Inflammatory macrophage treated with lipopolysaccharide for 1 hour (primary cell): ENCODE results near the gene SLC22A4.

Experiments used
- DNase-seq, 2 donors: peaks; one replicate each; pipeline ENCODE4 v3.0.0-alpha.2; 2020 to 2022

Gene SLC22A4

DNA sequence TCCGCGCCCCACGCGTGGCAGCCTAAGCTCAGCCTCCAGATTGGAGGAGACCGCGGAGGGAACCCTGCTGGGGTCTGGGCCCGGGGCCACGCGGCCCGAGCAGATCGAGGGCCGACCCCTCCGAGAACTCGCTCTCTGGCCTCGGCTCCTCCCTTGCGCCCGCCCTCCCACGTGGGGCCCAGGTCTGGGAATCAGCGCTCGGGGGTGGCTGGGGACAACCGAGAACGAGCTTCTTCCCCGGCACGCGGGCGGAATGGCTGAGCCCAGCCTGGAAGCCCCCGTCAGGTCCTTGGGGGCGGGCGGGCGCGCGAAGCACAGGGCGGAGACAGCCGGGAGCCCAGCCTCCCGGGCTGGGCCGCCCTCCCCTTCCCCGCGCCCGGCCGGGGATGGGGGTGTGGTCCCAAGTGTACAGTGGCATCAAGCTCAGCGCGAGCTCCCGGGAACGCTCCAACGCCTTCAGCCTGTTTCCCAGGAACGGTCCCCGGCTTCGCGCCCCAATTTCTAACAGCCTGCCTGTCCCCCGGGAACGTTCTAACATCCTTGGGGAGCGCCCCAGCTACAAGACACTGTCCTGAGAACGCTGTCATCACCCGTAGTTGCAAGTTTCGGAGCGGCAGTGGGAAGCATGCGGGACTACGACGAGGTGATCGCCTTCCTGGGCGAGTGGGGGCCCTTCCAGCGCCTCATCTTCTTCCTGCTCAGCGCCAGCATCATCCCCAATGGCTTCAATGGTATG is at the start of gene SLC22A4:
Gene SLC22A4, plus strand, starts transcription at position 403 of the 736 bp plus-strand sequence. Its CDS starts 223 bp downstream, at position 626.
- peak; percentile 88 to 95 for DNase-seq

GRCh38 chr5:132245593-132245992 is 48.6 kb upstream of the SLC22A4 start:
- no peak for DNase-seq

DNA sequence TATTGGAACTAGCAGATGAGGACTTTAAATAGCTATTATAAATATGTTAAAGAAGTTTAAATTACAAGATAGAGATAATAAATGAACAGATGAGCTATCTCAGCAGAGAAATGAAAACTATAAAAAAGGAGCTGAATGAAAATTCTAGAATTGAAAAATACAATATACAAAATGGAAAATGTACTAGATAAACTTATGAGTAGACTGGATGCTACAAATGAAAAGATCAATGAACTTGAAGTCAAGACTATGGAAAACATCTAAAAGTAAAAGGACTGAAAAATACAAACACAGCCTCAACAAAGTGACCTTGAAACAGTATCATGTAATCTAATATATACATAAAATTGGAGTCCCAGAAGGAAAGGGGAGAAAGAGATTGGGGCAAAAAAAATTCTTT is 47.4 kb upstream of the SLC22A4 start:
- DNase-seq, result no peak

DNA sequence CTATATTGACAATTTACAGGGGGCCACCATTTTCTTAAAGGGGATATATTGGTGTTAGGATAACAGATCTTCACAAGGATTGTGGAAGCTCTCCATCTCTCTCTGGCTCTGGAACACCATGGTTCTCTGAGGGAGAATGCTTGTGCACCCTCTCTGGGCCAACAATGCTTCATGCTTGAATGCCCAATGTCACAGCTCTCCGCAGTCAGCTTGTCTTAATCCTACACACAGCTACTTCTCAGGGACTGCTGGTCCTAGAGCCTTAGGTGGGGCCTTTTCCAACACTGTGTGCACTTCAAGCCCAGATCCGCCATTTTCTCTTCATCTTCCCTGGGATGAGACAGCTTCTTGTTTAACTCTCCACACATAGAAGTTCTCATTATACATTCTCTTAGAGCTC is 43.6 kb upstream of the SLC22A4 start:
- no peak for DNase-seq

DNA sequence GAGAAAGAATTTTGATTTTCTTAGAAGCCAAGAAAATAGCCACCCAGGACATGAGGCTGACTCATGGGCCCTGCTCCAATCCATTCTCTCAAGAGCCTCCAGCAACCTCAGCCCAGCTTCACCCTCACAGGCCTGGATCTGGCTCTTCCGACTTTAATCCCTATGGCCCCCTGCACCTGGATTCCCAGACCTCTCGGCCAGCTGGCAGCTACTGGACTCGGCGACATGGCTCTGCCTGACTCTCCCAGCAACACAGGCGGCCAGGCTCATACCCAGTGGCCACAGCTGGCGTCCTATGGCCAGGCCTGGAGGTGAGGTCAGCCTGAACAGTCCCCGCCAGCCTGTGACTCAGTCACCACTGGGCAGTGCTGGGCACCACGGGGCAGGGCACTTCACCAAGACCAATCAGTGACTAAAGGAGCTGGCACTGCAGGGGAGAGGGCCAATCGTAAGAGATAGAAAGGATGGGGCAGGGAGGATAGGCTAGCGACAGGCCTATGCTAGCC is 42.9 kb upstream of the SLC22A4 start:
- no peak for DNase-seq

GRCh38 chr5:132253008-132253441 is 41.2 kb upstream of the SLC22A4 start:
- DNase-seq, result no peak

- no peak for DNase-seq
Observed at GRCh38 chr5:132253452-132254320, 40.5 kb upstream of the SLC22A4 start.

DNA sequence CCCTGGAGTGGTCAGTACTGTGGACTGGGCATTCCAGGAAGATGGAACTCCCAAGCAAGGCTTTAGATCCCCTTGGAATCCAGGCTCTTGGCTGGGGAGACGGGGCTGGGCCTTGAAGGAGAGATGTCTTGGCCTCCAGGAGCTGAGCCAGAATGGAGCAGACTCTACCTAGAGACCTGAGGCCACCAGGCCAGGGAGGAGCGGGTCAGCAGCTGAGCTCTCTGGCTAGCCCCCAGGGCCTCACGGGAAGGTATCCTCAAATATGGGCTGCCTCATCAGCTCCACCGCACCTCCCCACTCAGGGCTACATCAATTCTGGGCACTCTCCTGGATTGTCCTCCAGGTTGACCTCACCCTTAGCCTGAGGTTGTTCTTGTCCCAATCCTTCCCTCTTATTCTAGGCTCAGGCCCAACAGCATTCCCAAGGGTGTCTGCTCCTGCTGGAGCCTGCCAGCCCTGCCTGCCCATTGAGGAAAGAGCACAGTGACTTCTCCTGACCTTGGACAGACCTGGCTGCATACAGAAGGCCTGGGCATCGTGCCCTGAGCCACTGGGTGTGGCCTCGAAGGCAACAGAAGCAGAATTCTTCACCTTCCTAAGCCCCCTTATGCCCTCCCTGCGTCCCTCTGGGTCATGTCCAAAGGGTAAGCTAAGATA is 39.7 kb upstream of the SLC22A4 start:
- no peak for DNase-seq

- DNase-seq, result no peak
Observed at GRCh38 chr5:132256086-132256782, 38.0 kb upstream of the SLC22A4 start.

DNA sequence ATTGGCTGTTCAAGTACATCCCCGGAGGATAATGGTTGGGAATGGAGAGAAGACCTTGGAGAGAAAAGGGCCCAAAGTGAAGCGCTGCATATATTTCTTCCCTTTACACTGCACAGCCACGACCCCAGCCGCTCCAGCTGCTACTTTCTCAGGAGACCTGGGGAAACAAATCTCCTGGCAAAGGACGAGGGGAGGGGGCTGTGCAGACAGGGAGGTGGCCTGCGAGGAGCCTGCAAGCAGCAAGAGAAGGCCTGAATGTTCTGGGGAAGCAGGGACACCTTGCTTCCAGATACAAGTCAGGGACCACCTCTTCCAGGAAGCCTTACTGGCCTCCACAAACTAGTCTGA is 37.4 kb upstream of the SLC22A4 start:
- DNase-seq, result no peak

DNA sequence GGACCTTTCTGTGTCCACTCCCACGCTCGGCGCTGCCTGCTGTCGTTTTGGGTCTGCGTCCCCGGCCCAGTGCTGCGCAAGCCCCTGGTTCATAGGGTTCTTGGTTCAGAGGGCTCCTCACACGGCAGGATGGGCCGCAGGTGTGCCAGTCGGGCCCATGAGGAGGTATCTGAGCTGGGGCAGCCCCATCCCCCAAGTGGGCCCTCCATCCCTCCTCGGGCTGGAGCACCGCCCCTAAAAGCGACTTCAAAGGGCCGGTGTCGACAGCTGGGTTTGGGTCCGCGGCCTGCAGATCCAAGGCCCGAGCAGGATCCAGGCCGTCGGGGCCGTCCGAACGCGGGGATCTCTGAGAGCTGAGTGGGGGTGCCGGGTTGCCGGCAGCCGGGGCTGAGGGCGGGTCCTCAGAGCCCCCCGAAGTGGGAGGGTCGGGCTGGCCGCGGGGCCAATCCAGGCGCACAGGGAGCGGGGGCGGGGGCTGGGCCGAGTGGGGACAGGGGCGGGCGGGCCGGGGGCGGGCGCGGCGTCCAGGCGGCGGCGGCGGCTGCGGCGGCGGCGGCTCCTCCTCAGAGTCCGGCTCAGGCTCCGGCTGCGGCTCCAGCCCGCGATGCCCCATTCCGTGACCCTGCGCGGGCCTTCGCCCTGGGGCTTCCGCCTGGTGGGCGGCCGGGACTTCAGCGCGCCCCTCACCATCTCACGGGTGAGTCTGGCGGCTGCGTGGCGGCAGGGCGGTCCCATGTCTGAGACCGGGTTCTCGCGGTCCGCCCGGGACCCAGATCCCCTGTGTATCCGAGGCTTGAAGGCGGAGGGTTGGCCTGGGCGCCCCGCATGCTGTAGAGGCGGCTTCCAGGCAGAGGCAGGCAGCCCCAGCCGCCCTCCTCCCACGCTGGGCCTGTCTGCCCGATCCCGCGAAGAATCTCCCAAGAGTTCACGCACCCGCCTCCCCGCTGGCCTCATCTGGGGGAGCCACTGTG is 36.8 kb upstream of the SLC22A4 start, which contains the start of gene PDLIM4:
Gene PDLIM4, plus strand, starts transcription at position 566 of the 971 bp plus-strand sequence. Its CDS starts 39 bp downstream, at position 605.
- DNase-seq, result no peak

GRCh38 chr5:132258102-132259068 is 35.8 kb upstream of the SLC22A4 start:
- peak; percentile 55 to 60 for DNase-seq

- no peak for DNase-seq
Observed at GRCh38 chr5:132259069-132259851, 34.9 kb upstream of the SLC22A4 start.

DNA sequence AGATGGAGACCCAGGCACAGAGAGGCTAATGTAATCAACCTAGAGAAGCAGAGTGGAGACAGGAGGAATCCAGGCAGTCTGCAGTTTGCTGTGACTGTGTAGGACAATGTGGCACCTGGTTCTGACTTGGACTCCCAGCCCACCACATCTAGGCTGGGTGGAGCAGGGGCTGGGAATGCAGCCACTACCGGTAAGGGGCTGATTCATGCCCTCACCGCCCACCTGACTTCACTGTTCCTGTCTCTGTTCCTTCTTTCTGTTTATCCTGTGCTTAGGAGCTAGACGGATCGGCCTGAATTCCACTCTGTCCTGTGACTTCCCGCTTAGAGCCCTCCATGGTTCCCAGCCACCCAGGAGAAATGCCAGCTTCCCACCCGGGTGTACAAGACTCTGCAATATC is 34.1 kb upstream of the SLC22A4 start:
- peak; percentile 24 to 62 for DNase-seq

DNA sequence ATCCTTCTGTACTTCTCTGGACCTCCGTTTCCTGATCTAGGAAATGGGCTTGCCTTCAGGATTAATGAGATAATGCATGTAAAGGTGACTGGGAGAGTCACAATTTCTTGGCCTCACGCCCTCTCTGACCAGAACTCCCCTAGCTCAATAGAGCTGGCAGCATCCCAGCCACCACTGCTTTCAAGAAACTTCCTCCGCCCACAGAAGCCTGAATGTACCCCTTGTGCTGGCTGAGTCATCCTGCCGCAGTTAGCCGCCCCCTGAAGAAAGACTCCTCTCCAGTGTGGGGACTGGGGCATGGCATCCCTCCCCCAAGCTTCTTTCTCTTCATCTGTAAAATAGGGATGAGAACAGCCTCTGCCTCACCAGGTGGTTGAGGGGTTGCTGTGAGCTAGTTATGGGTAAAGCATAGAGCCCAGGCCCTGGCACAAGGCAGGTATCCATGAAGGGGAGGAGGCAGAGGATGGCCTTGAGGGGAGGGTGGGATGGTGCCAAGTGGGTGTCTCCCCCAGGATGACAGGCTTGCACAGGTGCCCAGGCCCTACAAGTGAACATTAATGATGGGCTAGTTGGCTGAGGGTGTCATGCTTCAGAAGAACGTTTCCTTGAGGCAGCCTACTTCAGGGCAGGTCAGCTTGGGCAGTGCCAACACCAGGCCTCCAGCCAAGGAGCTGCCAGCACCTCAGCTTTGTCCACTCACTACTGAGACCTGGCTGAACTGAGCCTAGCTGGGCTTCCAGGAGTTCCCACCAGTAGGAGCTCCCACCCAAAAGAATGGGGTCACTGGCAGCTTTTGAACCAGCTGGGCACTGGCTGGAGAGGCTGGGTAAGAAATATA is 33.3 kb upstream of the SLC22A4 start:
- DNase-seq, result peak; percentile 77 to 93

DNA sequence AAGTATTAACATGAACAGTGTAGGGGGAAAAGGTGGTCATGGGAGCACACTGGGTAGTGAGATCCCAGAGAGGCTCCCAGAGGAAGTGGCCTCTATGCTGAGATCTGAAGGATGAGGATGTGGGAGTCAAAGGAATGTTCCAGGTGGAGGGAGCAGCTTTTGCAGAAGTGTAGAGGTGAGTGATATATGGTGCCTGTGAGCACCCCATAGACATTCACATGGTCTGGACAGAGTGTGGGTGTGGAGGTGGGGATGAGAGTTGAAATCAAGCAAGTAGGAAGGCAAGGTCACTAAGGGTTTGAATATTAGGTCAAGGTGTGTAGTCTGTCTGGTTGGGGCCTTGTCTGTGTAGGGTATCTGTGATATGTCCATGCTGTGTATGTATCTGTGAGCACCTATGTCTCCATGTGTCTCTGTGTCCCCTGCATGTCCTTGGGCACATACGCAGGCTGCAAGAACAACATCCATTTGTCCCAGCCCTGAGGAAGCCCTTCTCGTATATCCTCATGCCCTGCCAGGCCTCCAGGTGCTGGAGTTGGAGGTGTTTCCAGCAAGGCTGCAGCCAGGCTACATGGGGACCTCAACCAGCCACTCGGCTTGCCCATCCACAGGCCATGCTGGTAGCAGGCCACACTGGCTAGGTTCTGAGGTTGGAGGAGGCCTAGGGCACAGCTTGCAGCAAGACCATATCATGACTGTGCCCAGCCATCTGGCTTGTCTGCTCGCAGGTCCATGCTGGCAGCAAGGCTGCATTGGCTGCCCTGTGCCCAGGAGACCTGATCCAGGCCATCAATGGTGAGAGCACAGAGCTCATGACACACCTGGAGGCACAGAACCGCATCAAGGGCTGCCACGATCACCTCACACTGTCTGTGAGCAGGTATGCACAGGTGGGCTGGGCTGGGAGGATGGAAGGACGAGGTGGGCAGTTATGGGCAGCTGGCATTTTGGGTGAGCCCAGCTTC is 32.0 kb upstream of the SLC22A4 start:
- no peak for DNase-seq
